ENCODE measurements around the gene RABGGTA. TPM values are rescaled to one million over a fixed set of nuclear protein-coding genes. Genes with fewer than 3 reads are reported as not detected.

Gene RABGGTA
- total RNA-seq, 2 experiments from 2014 or later = 37.6 to 42.7 TPM

DNA sequence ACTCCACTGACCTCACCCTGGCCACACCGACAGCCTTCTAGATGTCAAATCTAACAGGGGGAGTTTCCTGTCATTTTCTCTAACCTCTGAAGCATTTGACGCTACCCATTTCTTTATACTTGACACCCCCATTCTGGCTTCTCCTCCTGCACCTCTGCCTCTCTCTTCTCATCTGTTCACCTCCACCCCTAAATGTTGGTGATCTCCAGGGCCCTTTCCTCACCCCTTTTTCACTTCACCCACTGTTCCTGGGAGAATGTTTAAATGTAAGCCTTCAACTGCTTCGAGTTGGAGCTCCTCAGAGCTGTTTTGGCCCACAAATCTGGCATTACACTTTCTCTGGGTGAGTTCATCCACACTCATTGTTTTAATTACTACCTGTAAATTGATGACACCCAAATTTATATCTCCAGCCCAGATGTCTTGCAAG, 452 bp upstream of the RABGGTA start:
- intact Hi-C loops (cut with micrococcal nuclease) = loop anchor here (2.0 kb wide), 1 partner anchor 25 kb away; no protein-coding TSS in a partner anchor
- H3K4me3 Mint-ChIP-seq = peak overlapping the region; percentile 82
- TF ChIP-seq, protein P1, sequence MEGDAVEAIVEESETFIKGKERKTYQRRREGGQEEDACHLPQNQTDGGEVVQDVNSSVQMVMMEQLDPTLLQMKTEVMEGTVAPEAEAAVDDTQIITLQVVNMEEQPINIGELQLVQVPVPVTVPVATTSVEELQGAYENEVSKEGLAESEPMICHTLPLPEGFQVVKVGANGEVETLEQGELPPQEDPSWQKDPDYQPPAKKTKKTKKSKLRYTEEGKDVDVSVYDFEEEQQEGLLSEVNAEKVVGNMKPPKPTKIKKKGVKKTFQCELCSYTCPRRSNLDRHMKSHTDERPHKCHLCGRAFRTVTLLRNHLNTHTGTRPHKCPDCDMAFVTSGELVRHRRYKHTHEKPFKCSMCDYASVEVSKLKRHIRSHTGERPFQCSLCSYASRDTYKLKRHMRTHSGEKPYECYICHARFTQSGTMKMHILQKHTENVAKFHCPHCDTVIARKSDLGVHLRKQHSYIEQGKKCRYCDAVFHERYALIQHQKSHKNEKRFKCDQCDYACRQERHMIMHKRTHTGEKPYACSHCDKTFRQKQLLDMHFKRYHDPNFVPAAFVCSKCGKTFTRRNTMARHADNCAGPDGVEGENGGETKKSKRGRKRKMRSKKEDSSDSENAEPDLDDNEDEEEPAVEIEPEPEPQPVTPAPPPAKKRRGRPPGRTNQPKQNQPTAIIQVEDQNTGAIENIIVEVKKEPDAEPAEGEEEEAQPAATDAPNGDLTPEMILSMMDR (IDR thresholded peaks at IDR 0.05) = no peak
- H3K4me1 Mint-ChIP-seq (ENCODE audit: low read depth) = peaks cover 42% of the 10 kb centered on the region
- H3K9me3 Mint-ChIP-seq = no peaks in the 10 kb centered on the region
- POLR2A ChIA-PET = interaction anchor here (0.6 to 4.7 kb wide), 18 partner anchors 10 to 125 kb away, joined by 3 to 21 read pairs (median 6); partner anchors contain the start of genes CIDEB, LTB4R, LTB4R2 and PSME2
- H3K27me3 Mint-ChIP-seq = no peaks in the 10 kb centered on the region
- H3K27ac Mint-ChIP-seq = peak overlapping the region; percentile 94
- CTCF ChIA-PET = interaction anchor here (0.7 to 5.4 kb wide), 15 partner anchors 10 to 165 kb away, joined by 3 to 66 read pairs (median 7); partner anchors contain the start of genes CIDEB, DHRS1, LTB4R and LTB4R2
- H3K36me3 Mint-ChIP-seq (ENCODE audit: low read depth) = peaks cover 18% of the 10 kb centered on the region
- DNase-seq (no peak), ATAC-seq (no peak)

DNA sequence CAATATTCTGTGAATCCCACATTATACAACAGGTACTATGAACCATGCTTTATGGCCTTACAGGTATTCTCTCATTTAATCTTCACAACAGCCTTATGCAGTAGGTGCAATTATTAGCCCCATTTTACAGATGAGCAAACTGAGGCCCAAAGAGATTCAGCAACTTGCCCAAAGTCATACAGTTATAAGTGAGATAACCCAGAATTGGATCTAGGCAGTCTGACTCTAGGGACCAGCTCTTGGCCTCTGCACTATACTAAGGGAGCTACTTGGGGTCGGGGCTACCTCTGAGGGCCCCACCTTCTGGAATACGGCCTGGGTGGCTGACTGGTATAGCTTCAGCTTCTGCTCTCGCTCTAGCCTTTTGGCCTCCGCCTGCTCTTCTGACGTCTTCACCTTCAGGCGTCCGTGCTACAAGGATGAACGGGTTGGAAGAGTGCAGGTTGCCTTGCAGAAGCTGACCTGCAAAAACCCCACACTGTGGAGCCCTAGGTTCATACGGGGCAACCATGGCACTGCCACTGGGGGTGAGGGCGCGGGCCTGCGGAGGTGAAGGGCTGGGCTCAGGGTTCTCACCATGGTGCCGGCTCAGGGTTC, 762 bp downstream of the RABGGTA start:
- no peaks in the 10 kb centered on the region for H3K9me3 Mint-ChIP-seq
- DNase-seq (no peak), ATAC-seq (no peak)
- H3K36me3 Mint-ChIP-seq (ENCODE audit: low read depth) = peaks cover 21% of the 10 kb centered on the region
- peak overlapping the region; percentile 94 for H3K27ac Mint-ChIP-seq
- ChIA-PET POLR2A (interaction anchor here (0.6 to 4.7 kb wide), 22 partner anchors 9 to 146 kb away, joined by 3 to 21 read pairs (median 4); partner anchors contain the start of genes CIDEB, LTB4R, LTB4R2 and PSME2), CTCF (interaction anchor here (0.7 to 5.4 kb wide), 19 partner anchors 8 to 166 kb away, joined by 3 to 66 read pairs (median 7); partner anchors contain the start of genes CIDEB, DHRS1, LTB4R and LTB4R2)
- peaks cover 39% of the 10 kb centered on the region for H3K4me1 Mint-ChIP-seq (ENCODE audit: low read depth)
- peak overlapping the region; percentile 82 for H3K4me3 Mint-ChIP-seq
- intact Hi-C loops (cut with micrococcal nuclease) = loop anchor here (2.0 kb wide), 1 partner anchor 24 kb away; no protein-coding TSS in a partner anchor
- H3K27me3 Mint-ChIP-seq = no peaks in the 10 kb centered on the region
- TF ChIP-seq, protein P1 (IDR thresholded peaks at IDR 0.05) = no peak

DNA sequence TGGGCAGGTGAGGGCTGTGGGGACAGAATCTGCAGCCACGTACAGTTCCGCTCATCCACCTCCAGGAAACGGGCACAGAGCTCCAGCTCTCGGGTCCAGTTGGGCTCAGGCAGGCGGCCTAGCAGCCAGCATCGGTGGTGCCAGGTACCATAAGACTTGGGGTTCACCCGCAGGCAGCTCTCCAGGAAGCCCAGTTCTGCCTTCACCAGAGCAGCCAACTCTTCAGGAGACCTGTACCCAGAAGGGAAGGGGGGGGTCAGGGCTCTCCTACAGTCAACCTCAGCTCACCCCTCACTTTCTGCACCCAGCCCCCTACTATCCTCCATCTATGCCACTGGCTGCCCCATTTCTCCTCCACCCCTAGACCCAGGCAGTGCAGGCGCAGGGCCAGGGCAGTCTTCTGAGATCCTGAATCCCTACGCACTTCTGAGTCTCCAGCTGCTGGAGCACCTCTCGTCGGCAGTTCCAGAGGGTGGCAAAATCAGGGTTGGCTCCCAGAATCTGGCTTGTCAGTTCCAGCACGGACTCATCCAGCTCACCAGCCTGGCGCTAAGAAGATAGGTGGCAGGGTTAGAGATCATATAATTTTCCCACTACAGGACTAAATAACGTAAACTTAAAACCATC, 1.4 kb downstream of the RABGGTA start:
- no peaks in the 10 kb centered on the region for H3K9me3 Mint-ChIP-seq
- no peak for ATAC-seq
- H3K27ac Mint-ChIP-seq = no peak overlapping the region
- POLR2A ChIA-PET = interaction anchor here (0.7 to 4.7 kb wide), 17 partner anchors 8 to 123 kb away, joined by 3 to 21 read pairs (median 4); partner anchors contain the start of genes LTB4R, PSME2, RNF31 and TINF2
- intact Hi-C loops (cut with micrococcal nuclease) = loop anchor here (2.0 kb wide), 1 partner anchor 23 kb away; no protein-coding TSS in a partner anchor
- H3K4me1 Mint-ChIP-seq (ENCODE audit: low read depth) = peaks cover 37% of the 10 kb centered on the region
- H3K36me3 Mint-ChIP-seq (ENCODE audit: low read depth) = peaks cover 21% of the 10 kb centered on the region
- TF ChIP-seq, protein P1 (IDR thresholded peaks at IDR 0.05) = no peak
- H3K4me3 Mint-ChIP-seq = peak overlapping the region; percentile 82
- no peak for DNase-seq
- H3K27me3 Mint-ChIP-seq = no peaks in the 10 kb centered on the region
- CTCF ChIA-PET = interaction anchor here (1.1 to 5.4 kb wide), 10 partner anchors 10 to 38 kb away, joined by 3 to 66 read pairs (median 10); partner anchors contain the start of genes CIDEB, DHRS1, NOP9 and TINF2

DNA sequence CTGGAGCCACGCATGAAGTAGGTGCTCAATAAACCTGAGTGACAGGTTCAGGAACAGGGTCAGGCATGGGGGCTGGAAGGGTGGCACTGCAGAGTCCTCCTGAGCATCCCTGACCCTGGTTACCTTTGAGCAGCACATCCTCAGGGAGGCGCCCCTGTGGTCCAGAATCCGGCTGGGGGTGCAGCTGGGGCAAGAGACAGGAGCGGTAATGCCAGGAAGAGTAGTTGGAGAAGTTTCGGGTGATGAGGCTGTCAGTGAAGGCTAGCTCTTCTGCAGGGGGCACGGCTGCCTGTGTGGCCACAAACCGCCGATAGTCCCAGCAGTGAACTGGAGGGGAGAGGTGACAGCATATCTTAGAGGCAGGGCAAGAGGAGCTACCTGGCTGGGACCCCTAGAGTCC, 2.0 kb downstream of the RABGGTA start:
- H3K36me3 Mint-ChIP-seq (ENCODE audit: low read depth) = peaks cover 21% of the 10 kb centered on the region
- DNase-seq = no peak
- H3K4me3 Mint-ChIP-seq = no peak overlapping the region
- H3K4me1 Mint-ChIP-seq (ENCODE audit: low read depth) = peaks cover 36% of the 10 kb centered on the region
- POLR2A ChIA-PET = interaction anchor here (0.7 to 4.7 kb wide), 7 partner anchors 8 to 42 kb away, joined by 3 to 21 read pairs (median 5); partner anchors contain the start of genes LTB4R and TINF2
- TF ChIP-seq, protein P1 (IDR thresholded peaks at IDR 0.05) = no peak
- no peak for ATAC-seq
- H3K27ac Mint-ChIP-seq = no peak overlapping the region
- CTCF ChIA-PET = interaction anchor here (1.7 to 5.4 kb wide), 6 partner anchors 11 to 38 kb away, joined by 7 to 66 read pairs (median 31); partner anchors contain the start of genes CIDEB, DHRS1, NOP9 and TINF2
- intact Hi-C loops (cut with micrococcal nuclease) = no loop called here
- H3K9me3 Mint-ChIP-seq = no peaks in the 10 kb centered on the region
- no peaks in the 10 kb centered on the region for H3K27me3 Mint-ChIP-seq

Data from activated CD8-positive, alpha-beta T cell treated with anti-CD3 and anti-CD28 coated beads for 36 hours (primary cell).